Measurements from ENCODE around the gene MT1H.

The MT1H gene

DNA sequence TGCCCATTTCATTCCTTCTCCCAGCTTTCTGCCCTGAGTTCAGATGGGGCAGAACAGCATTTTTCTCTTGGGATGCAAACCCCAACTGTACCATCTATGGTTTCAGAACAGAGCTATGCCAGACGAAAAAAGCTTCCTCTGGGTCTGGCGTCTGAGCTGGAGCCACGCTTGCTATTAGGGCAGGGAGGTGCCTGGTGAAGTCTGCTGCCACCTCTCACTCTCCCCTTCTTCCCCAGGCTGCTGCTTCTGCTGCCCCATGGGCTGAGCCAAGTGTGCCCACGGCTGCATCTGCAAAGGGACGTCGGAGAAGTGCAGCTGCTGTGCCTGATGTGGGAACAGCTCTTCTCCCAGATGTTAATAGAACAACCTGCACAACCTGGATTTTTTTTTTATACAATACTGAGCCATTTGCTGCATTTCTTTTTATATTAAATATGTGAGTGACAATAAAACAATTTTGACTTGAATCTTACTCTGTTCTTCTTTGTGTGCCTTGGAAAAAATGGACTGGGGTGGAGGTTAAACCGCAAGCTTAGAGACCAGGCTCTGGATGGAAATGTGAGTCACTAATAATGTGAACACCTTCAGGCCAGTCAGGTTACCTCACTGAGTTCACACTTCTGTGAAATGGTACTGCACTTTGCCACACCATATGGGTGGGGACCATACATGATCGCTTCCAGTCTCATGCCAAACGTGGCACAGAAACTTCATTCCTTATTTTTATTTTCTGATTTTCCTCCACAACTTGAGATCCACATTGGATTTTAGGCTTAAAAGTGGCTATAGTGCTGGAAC, 32.8 kb upstream of the MT1H start:
- no peak for DNase-seq

DNA sequence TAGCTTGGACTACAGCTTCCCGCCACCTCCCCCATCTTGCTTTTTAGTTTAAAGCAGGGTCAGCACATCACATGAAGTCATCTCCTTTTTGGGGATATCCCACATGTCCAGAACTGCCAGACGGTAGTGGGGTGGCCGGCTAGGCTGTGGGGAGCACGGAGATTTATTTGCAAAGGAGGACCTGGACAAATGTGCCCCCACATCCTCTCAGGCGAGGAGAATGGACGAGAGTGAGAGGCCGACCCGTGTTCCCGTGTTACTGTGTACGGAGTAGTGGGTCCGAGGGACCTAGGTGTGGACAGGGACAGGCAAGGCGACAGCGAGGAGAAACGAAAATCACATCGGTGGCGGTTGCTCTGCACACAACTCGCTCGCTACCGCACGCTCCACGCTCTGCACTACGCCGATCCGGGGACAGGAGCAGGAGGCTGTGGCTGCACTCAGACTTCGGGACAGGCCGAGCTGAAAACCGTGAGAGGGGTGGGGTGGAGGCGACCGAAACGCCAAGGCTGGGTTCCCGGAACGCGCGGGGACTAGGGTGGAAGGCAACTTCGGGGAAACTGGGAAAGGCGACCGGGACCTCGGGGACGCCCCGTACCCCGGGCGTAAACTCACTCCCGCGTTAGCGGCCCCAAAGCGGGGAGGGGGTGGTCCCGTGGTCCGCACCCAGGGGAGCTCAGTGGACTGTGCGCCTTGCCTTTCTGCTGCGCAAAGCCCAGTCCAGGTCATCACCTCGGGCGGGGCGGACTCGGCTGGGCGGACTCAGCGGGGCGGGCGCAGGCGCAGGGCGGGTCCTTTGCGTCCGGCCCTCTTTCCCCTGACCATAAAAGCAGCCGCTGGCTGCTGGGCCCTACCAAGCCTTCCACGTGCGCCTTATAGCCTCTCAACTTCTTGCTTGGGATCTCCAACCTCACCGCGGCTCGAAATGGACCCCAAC, 31.5 kb upstream of the MT1H start, which contains the start of gene MT1A:
Gene MT1A (plus strand): TSS at position 853 of the 937 bp plus-strand sequence. CDS start 73 bp downstream, at position 926.
- no peak for DNase-seq

DNA sequence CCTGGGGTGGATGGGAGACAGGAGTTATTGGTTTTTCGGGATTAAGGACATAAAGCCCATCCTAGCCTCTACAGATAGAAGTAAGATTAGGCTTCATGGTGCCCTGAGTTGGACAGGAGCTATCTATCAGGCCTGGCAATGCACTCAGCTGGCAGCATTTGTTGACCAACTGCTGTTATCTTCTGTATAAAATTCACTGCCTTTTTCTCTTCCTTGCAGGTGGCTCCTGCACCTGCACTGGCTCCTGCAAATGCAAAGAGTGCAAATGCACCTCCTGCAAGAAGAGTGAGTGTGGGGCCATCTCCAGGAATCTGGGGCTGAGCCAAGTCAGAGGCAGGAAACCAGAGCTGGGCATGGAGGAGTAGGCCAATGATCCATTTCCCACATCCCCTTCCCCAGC, 30.6 kb upstream of the MT1H start:
- DNase-seq, result no peak

DNA sequence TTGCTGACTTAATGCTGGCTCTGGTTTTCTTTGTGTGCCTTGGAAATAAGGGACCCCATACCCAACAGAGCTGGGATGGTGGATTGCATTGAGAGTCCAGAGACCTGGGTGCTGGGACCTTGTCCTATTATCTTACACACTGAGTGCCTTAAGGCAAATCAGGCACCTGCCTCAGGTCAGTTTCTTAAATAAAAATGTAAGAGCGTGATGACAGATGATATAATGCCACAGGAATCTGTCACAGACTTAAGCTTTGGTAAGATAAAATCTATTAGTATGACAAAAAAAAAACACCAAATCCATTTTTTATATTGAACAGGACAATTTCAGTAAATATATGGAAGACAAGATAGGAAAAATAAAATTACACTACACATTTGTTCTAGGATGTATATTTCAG, 29.5 kb upstream of the MT1H start:
- DNase-seq, result no peak

DNA sequence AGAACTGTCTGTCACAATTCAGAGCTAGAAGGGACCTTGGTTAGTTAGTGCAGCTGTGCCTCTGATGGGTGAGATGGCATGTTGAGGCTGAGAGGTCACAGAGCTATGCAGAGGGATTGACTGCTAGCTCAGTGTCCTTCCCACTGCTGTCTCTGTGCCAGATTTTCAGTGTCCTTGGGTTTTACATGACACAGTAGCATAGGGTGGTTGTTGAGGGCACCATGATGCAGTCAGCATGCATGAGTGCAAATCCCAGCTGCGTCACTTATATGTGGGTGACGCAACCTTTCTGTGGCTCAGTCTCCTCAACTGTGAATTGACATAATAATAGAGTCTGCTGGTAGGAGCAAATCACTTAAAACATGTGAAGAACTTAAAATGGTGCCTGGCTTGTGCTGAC, 28.4 kb upstream of the MT1H start:
- no peak for DNase-seq

DNA sequence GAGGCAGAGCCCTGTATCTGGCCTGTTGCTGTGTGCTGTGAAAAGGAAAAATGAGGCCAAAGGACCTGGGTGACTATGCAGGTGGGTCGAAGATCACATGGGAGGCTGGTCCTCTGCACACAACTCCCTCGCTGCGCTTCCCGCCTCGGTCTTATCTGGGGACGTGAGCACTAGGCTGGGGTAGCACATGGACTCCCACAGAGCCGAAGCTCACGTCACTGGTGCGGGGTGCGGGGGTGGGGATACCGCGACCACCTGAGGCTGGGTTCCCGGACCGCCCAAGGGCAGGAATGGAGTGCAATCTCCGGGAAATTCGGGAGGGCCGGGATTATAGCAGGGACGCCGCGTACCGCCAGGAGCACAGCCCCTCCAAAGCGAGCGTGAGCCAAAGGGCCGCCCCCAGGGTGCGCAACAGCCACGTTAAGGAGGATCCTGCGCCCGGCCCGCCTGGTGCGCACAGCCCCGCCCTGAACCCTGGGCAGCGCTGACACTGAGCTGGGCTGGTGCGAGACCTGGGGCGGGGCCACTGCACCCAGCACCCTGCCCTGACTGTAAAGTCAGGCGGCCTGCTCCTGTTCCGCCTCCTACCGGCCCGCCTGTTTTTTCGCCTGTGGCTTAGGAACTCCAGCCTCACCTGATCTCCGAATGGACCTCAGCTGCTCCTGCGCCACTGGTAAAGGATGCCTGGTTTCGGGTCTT, 26.4 kb upstream of the MT1H start:
- no peak for DNase-seq

DNA sequence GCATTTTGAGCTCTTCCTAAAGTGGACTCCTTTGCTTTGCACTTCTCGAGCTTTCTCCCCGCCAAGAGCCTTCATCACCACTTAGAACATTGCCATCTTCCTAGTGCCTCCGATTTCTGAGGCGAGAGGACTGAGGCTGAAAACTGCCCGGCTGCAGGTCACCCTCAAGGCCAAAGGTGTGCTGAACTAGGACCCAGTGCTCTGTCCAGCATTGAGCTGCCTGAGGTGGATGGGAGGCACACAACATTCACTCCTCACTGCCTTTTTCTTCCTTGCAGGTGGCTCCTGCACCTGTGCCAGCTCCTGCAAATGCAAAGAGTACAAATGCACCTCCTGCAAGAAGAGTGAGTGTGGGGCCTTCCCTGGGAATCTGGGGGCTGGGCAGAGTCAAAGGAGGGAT, 25.8 kb upstream of the MT1H start:
- DNase-seq, result no peak

DNA sequence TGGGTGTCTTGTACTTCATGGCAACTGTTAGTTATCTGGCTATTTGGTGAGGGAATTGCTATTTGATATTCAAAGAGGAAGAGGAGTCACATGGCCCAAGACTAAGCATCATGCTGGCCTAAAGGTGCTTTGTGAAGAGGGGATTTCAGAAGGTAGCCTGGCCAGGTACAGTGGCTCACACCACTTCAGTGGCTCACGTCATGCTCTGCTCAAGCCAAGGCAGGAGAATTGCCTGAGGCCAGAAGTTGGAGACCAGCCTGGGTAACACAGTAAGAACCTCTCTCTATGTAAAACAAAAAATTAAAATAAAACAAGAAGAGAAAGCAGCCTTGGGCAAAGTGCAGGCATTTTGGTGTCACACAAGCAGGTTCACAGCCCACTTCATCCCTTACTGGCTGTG, 24.3 kb upstream of the MT1H start:
- no peak for DNase-seq

DNA sequence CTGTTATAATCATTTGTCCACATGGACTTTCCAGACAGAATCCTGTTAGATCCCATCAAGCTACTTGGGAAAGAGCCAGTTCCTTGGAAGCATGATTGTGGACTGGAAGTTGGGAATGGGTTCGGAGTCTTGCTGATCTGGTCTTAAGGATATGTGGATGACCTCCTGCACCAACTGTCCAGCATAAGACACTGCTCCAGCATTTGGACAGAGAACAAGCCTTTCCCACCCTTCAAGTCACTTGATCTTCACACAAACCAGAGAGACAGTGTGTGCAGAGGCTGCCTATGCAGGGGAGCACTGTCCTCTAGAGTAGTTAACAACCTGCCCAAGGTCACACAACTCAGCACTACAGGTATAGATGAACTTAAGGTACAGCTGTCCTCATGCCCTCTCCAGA, 23.8 kb upstream of the MT1H start:
- no peak for DNase-seq

DNA sequence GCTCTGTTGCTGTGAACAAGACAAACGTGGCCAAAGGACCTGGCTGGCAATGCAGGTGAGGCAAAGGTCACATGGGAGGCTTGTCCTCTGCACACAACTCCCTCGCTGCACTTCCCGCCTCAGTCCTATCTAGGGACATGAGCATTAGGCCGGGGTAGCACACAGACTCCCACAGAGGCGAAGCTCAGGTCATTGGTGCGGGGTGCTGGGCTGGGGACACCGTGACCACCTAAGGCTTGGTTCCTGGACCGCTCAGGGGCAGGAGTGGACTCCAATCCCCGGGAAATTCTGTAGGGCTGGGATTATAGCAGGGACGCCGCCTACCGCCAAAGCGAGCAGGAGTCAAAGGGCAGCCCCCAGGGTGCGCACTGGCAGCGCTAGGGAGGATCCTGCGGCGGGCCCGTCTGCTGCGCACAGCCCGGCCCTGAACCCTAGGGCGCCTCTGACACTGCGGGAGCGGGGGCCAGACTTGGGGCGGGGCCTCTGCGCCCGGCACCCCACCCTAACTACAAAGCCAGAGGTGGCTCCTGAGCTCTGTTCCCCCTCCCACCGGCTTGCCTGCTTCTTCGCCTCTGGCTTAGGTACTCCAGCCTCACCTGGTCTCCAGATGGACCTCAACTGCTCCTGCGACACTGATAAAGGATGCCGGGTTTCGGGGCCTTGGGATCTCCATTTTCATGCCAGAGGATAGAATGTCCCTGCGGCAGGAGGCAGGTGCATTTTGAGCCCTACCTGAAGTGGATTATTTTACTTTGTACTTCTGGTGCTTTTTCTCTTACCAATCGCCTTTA, 21.8 kb upstream of the MT1H start:
- DNase-seq, result no peak

DNA sequence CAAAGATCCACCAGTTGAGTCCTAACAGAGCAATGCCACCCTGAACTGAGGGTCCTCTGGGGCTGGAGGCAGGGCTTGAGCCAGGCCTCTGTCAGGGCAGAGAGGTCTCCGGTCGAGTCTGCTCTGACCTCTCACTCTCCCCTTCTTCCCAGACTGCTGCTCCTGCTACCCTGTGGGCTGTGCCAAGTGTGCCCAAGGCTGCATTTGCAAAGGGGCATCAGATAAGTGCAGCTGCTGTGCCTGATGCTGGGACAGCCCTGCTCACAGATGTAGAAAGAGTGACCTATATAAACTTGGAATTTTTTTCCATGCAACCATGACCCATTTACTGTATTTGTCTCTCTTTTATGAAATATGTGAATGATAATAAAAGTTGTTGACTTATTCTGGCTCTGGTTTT, 20.3 kb upstream of the MT1H start:
- no peak for DNase-seq

DNA sequence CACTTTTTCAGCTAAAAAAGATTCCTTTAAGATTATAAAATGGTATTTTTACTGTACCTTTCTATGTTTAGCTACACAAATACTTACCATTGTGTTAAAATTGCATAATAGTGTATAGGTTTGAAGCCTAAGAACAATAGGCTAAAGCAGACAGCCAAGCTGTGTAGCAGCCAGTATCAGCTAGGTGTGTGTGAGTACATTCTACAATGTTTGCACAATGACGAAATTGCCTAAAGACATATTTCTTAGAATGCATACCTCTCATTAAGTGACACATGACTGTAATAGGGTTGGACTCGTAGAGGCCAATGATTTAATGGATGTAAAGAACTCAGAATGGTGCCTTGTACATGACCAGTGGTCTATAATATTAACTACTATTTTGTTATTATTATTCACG, 19.8 kb upstream of the MT1H start:
- DNase-seq, result no peak

DNA sequence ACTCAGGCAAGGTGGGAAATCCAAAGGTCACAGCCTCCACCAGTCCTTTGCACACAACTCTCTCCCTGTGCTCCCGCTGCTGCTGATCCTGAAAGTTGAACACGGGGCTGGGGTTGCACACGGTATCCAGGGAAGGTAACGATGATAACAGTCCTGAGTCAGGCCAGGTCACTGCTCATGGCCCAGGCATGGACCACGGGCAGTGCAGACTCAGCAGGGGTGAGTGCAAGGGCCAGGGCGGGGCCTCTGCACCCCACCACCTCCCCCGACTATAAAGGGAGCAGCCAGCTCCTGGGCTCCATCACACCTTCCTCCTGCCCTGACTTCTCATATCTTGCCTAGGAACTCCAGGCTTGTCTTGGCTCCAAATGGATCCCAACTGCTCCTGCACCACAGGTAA, 18.0 kb upstream of the MT1H start, which contains the start of gene MT1B:
Gene MT1B (plus strand): TSS at position 301 of the 400 bp plus-strand sequence. CDS start 68 bp downstream, at position 369.
- DNase-seq, result no peak

DNA sequence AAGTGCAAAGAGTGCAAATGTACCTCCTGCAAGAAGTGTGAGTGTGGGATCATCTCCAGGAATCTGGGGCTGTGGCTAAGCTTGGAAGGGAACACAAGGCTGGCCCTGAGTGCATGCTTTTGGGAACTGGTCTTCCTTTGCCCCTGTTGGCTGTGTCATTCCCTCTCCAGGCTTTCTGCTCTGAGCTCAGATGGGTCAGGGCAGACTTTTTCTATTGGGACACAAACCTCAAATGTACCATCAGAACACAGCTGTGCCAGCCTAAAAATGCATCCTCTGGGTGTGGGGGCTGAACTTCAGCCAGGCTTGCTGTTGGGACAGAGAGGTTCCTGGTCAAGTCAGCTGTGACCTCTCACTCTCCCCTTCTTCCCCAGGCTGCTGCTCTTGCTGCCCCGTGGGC, 17.0 kb upstream of the MT1H start:
- DNase-seq, result no peak

DNA sequence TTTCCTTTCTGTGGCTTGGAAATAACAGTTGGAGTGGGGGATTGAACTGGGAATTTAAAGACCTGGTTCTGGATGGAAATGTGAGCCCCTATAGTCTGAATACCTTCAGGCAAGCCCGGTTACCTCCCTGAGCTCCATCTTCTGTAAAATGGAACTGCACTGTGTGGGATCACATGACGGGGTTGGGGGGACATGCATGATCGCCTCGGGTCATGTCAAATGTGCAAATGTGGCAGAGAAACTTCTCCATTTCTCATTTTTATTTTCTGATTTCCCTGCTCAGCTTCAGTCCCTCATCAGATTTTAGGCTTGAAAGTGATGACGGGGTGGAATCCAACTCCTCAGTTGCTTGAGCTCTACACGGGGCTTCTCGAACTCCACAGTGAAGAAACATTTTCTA, 16.4 kb upstream of the MT1H start:
- no peak for DNase-seq

DNA sequence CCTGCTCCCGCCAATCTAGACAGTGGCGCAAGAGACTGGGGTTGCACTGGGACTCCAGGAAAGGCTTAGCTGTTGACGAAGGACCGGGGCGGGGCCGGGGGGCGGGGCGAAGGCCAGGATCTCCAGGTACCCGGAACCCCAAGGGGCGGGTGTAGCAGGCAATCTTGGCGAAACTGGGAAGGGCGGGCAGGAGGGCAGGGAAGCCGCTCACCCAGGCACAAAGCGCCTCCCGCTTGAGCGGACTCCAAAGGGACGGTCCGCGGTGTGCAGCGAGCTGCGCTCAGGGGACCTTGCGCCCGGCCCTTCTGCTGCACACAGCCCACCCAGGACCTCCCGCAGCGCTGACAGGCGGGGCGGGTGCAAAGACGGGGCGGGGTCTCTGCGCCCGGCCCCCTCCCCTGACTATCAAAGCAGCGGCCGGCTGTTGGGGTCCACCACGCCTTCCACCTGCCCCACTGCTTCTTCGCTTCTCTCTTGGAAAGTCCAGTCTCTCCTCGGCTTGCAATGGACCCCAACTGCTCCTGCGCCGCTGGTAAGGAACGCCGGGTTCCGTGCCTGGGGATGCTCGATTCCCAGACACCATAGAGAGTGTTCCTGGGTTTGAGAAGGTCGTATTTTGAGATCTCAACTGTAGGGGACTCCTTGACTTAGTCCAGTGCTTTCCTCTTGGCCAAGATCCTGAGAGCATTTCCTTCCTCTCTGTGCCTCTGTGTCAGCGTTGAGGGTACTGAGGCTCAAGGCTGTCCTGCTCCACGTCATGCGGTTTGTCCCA, 11.9 kb upstream of the MT1H start, which contains the start of gene MT1F:
Gene MT1F (plus strand): TSS at position 405 of the 772 bp plus-strand sequence. CDS start 100 bp downstream, at position 505.
- peak; percentile 25 for DNase-seq

DNA sequence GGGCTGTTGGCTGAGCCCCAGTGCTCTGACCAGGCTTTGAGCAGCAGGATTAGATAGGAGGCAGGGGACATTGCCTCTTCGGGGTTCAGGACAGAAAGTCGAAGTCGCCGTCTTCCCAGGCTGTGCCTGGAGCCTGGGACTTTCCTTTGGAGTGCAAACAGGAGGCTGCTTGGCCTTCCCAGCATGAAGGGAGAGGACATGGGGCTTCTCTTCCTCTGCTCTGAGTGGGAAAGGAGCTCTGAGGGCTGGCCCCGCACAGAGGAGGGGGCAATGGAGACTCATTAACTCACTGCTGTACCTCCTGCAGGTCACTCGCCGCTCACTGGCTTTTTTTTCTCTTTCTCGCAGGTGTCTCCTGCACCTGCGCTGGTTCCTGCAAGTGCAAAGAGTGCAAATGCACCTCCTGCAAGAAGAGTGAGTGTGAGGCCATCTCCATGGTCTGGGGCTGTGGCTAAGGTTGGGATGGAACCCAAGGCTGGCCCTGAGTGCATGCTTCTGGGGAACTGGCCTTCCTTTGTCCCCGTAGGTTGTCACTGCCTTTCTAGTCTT, 11.2 kb upstream of the MT1H start:
- DNase-seq, result no peak

DNA sequence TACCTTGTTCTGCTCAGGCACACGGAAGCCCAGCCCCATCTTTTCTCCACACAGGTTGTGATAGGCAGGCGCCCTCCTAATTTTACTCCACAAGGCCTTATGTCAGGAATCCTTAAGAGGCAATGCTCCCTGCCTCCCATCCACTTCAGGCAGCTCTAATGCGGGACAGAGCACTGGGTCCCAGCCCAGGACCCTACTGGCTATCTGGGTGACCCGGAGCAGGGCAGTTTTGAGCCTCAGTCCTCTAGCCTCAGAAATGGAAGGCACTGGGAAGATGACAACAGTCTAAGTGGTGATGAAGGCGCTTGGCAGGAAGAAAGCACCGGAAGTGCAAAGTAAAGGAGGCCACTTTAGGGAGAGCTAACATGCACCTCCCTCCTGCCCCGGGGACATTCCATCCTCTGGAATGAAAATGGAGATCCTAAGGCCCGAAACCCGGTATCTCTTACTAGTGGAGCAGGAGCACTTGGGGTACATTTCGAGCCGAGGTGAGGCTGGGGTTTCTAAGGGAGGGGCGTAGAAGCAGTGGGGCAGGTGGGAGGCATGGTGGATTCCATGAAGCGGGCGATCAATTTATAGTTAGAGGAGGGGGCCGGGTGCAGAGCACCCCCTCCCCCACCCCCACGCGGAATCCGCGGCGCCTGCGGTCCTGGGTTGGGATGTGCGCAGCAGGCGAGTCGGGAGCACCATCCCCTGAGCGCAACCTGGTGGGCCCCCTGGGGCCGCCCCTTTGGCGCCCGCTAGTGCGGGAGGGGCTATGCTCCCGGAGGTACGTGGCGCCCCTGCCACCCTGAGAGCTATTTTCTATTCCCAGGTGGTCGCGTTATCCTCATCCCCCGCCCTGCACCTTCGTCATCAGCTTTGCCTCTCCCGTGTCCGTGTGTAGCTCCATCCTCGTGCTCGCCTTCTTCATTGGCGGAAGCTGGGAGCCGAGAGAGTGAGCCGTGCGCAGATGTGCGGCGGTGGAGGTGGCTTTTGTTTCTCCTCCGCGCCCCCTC, 7.0 kb upstream of the MT1H start:
- DNase-seq, result no peak

DNA sequence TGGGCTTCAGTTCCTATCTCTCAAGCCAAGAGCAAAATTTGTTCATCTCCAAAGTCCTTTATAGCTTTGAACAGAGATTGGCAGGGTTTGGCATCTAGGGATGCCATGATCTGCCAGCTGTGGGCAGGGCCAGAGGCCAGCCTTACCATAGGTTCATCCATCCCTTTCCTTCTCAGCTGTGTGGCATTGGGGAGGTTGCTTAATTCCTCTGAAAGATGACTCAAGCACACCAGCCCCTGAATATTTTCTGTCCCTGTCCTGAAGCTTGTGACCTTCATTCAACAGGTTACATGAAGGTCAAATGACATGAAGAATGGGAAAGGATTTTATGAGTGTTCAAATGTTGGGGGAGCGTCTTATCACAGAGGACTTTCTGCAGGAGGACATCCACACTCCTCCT, 5.1 kb upstream of the MT1H start:
- no peak for DNase-seq
